Stimulated activated CD8-positive, alpha-beta memory T cell treated with anti-CD3 and anti-CD28 coated beads, Interleukin-4, amount 100 ng/mL, for 24 hours (primary cell): Measurements from ENCODE around the gene AJAP1.

ENCODE experiments used
- DNase-seq: peaks from one replicate; pipeline ENCODE4 v3.0.0-alpha.2; 2020; ENCODE audit warnings: low read depth

AJAP1 gene

GRCh38 chr1:4630561-4630960, 23.8 kb upstream of the AJAP1 start:
- DNase-seq: no peak

GRCh38 chr1:4631321-4631720, 23.1 kb upstream of the AJAP1 start:
- DNase-seq: no peak

GRCh38 chr1:4633346-4633745, 21.1 kb upstream of the AJAP1 start:
- no peak for DNase-seq

- DNase-seq: no peak
Measured at GRCh38 chr1:4634156-4634792, 20.1 kb upstream of the AJAP1 start.

- no peak for DNase-seq
Measured at GRCh38 chr1:4634793-4635406, 19.5 kb upstream of the AJAP1 start.

- DNase-seq: no peak
Measured at GRCh38 chr1:4636186-4636585, 18.2 kb upstream of the AJAP1 start.

- no peak for DNase-seq
Measured at GRCh38 chr1:4636644-4637380, 17.6 kb upstream of the AJAP1 start.

- DNase-seq: no peak
Measured at GRCh38 chr1:4637616-4638344, 16.6 kb upstream of the AJAP1 start.

- no peak for DNase-seq
Measured at GRCh38 chr1:4638345-4638729, 16.1 kb upstream of the AJAP1 start.

GRCh38 chr1:4640931-4641330, 13.5 kb upstream of the AJAP1 start:
- no peak for DNase-seq

GRCh38 chr1:4647391-4647790, 7.0 kb upstream of the AJAP1 start:
- no peak for DNase-seq

GRCh38 chr1:4648657-4649056, 5.8 kb upstream of the AJAP1 start:
- no peak for DNase-seq

- DNase-seq: no peak
Measured at GRCh38 chr1:4650481-4650880, 3.9 kb upstream of the AJAP1 start.

- no peak for DNase-seq
Measured at GRCh38 chr1:4650981-4651380, 3.4 kb upstream of the AJAP1 start.

- DNase-seq: peak; percentile 40
Measured at GRCh38 chr1:4652631-4653327, 1.6 kb upstream of the AJAP1 start.

- no peak for DNase-seq
Measured at GRCh38 chr1:4653328-4653660, 1.1 kb upstream of the AJAP1 start.

- no peak for DNase-seq
Measured at GRCh38 chr1:4654764-4655673, 610 bp downstream of the AJAP1 start.

- DNase-seq: no peak
Measured at GRCh38 chr1:4655674-4656532, 1.5 kb downstream of the AJAP1 start.

GRCh38 chr1:4656533-4657140, 2.2 kb downstream of the AJAP1 start:
- DNase-seq: no peak

- DNase-seq: no peak
Measured at GRCh38 chr1:4657244-4657789, 2.9 kb downstream of the AJAP1 start.
